NT2/D1 (cell line): Measurements from ENCODE around the gene BEST2.
"Not testable (repeated sequence)": the region's sequence is repeated elsewhere in the genome, so short reads cannot be mapped to it uniquely, and the experiment has no call there.

Experiments used
- DNase-seq: peaks from one replicate; pipeline ENCODE4 v3.0.0-alpha.2; 2011; ENCODE audit warnings: low read depth, low spot score
- H3K27me3 ChIP-seq: 2 replicates; pipeline ENCODE4 v1.6.0; 2011; ENCODE audit warnings: mild to moderate bottlenecking; ENCODE audit not compliant: insufficient read length, insufficient read depth
- H3K36me3 ChIP-seq: 2 replicates; pipeline ENCODE4 v1.6.1; 2011; ENCODE audit warnings: mild to moderate bottlenecking, low read length, mixed read lengths; ENCODE audit not compliant: insufficient read depth, insufficient read length
- H3K4me1 ChIP-seq: 2 replicates; pipeline ENCODE4 v1.5.1; 2011; ENCODE audit not compliant: insufficient read depth, insufficient read length
- H3K4me3 ChIP-seq: 2 replicates; pipeline ENCODE4 v1.5.1; 2011; ENCODE audit warnings: low read depth; ENCODE audit not compliant: insufficient read length
- H3K9ac ChIP-seq: 2 replicates; pipeline ENCODE4 v1.6.0; 2011; ENCODE audit warnings: low read depth; ENCODE audit not compliant: insufficient read length
- H3K9me3 ChIP-seq: 2 replicates; pipeline ENCODE4 v1.5.1; 2011; ENCODE audit warnings: mild to moderate bottlenecking, low read length; ENCODE audit not compliant: insufficient read depth
- SUZ12 ChIP-seq: IDR thresholded peaks from 2 replicates; pipeline ENCODE4 v1.6.1; 2011; ENCODE audit not compliant: insufficient read length, insufficient read depth; ENCODE audit errors: extremely low read depth
- YY1 ChIP-seq: IDR thresholded peaks from 2 replicates; pipeline ENCODE4 v1.6.1; 2011; ENCODE audit not compliant: insufficient read length, insufficient read depth
- ZNF274 ChIP-seq: IDR thresholded peaks from 2 replicates; pipeline ENCODE4 v1.6.1; 2011; ENCODE audit warnings: mild to moderate bottlenecking, low read depth, low read length

BEST2 gene

DNA sequence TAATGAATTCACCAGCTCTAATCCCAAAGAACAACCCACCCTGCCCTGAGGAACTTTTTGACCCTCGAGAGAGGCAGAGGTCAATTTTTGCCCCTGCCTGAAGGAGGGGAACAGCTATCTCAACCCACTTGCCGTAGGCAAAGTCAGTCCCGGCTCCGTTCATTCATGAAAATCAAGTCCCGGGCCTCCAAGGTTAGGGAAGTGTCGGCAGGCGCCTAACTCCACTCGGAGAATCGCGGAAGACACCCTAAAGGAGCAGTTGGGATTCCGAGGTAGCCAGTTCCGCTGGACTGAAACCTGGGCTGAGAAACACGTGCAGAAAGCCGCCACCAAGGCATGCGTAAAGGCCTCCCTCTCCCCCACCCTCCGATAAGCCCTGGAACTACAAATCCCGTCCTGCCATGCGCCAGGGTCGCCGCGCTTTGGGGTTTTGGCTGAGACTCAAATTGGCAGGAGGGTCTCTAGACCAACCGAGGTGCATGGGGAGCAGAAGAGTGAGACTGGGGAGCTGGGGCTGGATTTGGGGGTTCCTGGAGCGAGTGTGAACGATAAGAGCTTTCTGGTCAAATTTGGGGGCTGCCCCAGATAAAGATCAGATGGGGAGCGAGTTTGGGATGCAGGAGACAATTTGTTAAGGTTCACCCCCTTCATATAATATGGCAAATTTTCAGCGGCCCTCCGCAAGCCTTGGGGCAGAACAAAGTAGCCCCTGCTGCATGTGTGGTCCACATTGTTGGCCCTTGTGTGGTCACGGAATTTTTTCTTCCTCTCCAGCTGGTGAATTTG lies 27.8 kb upstream of the BEST2 start, which contains the start of gene TNPO2:
Gene TNPO2, minus strand, starts transcription at position 292 of the 786 bp plus-strand sequence. CDS start 2,955 bp downstream, outside the sequence.
- peak; percentile 76 for DNase-seq
- Histone ChIP-seq H3K9me3 (no peaks in the 10 kb centered on the region), H3K4me1 (peaks cover 4% of the 10 kb centered on the region), H3K9ac (peak within 1 kb of the TSS; percentile 90), H3K27me3 (no peaks in the 10 kb centered on the region), H3K36me3 (peaks cover 38% of the 10 kb centered on the region), H3K4me3 (peak within 1 kb of the TSS; percentile 80)
- no peak for TF ChIP-seq YY1
- TF ChIP-seq ZNF274 = no peak
- TF ChIP-seq SUZ12 = no peak

DNA sequence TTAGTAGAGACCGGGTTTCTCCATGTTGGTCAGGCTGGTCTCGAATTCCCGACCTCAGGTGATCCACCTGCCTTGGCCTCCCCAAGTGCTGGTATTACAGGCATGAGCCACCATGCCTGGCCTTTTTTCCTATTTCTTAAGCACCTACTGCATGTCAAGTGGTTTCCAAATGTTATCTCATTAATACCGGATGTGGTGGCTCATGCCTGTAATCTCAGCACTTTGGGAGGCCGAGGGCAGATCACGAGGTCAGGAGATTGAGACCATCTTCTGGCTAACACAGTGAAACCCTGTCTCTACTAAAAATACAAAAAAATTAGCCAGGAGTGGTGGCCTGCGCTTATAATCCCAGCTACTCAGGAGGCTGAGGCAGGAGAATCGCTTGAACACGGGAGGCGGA lies 26.0 kb upstream of the BEST2 start:
- not testable (repeated sequence) for DNase-seq, H3K27me3 ChIP-seq, H3K9ac ChIP-seq, H3K9me3 ChIP-seq, H3K4me3 ChIP-seq, H3K4me1 ChIP-seq
- peaks cover 40% of the 10 kb centered on the region for H3K36me3 ChIP-seq

DNA sequence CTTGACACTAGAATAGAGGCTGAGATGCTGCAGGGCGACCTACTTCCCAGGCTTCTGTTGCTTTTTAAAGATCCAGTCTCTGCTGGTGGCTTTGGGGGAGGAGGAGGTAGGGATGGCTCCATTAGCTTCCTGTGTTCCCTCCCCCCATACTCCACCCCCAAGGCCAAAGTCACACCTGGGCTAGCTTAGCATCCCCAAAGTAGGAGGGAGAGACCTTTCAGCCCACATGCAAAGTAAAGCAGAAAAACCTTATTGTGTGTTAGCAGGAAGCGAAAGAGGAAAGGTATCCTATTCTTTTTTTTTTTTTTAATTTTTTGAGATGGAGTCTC lies 24.6 kb upstream of the BEST2 start:
- H3K9ac ChIP-seq = peak overlapping the region; percentile 38
- peaks cover 43% of the 10 kb centered on the region for H3K36me3 ChIP-seq
- H3K27me3 ChIP-seq = no peaks in the 10 kb centered on the region
- no peaks in the 10 kb centered on the region for H3K9me3 ChIP-seq
- no peak overlapping the region for H3K4me3 ChIP-seq
- peaks cover 2% of the 10 kb centered on the region for H3K4me1 ChIP-seq
- no peak for DNase-seq
- TF ChIP-seq YY1 = no peak
- no peak for TF ChIP-seq SUZ12
- TF ChIP-seq ZNF274 = no peak

DNA sequence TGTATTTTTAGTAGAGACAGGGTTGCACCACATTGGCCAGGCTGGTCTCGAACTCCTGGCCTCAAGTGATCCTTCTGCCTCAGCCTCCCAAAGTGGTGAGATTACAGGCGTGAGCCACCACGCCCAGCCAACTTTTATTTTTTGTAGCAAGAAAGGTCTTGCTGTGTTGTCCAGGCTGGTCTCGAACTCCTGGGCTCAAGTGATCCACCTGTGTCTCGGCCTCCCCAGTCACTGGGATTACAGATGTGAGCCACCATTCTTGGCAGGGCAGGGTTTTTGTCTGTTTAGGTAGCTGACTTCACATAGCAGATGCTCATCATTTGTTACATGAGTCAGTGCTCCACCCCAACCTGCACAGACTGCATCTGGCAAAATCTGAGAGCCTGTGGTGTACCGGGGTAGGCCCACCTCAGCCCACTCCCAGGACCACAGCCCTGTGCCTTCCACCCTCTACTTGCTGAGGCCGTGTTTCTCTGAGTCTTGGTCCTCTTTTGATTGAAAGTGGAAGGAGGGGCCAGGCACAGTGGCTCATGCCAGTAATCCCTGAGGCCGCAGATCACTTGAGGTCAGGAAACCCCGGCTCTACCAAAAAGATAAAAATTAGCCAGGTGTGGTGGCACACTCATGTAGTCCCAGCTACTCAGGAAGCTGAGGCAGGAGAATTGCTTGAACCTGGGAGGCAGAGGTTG lies 23.7 kb upstream of the BEST2 start:
- H3K27me3 ChIP-seq = no peaks in the 10 kb centered on the region
- H3K4me3 ChIP-seq = no peak overlapping the region
- H3K9ac ChIP-seq = no peak overlapping the region
- peaks cover 7% of the 10 kb centered on the region for H3K4me1 ChIP-seq
- no peaks in the 10 kb centered on the region for H3K9me3 ChIP-seq
- peaks cover 51% of the 10 kb centered on the region for H3K36me3 ChIP-seq
- TF ChIP-seq SUZ12 (no peak), YY1 (no peak), ZNF274 (no peak)
- DNase-seq = no peak

DNA sequence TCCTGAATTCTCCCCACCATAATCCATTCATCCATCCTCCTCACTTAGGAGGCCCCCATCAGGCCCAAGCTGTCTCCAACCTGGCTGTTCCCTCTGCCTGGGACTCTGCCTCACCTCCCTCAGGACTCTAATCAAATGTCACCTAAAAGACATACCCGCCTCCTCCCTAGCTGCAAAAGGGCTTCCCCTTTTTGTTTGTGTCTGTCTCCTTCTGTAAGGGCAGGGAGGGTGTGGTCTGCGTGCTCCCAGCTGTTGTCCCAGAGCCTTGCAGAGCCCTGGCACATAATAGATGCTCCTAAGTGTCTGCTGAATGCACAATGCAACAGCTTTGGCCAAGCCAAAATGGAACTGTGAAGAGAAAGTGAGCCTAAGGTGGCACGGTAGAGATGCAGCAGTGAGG lies 21.5 kb upstream of the BEST2 start:
- H3K9me3 ChIP-seq = no peaks in the 10 kb centered on the region
- no peak for TF ChIP-seq ZNF274
- TF ChIP-seq SUZ12 = no peak
- no peak for TF ChIP-seq YY1
- no peak overlapping the region for H3K4me3 ChIP-seq
- H3K4me1 ChIP-seq = peaks cover 7% of the 10 kb centered on the region
- no peak overlapping the region for H3K9ac ChIP-seq
- peaks cover 55% of the 10 kb centered on the region for H3K36me3 ChIP-seq
- DNase-seq = no peak
- H3K27me3 ChIP-seq = no peaks in the 10 kb centered on the region

DNA sequence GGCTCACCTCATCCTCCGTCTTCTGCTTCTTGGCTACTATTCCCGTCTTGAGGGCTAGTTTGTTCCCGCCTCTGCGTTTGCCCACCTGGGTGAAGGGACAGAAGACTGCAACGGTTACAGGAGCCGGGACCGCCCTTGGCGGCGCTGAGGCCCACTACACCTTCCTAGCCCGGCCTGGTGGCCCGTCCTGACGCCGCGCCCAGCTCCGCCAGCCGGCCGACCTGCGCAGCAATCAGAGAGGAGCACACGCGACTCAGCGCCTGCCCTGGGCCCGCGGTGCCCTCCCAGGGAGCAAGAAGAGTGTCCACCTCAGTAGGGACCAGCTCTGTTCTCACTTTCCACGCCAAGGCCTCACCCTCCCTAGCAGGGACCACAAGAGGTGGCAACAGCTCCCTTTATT lies 20.3 kb upstream of the BEST2 start:
- no peak for DNase-seq
- no peak for TF ChIP-seq YY1
- no peak for TF ChIP-seq ZNF274
- no peak for TF ChIP-seq SUZ12
- H3K4me3 ChIP-seq = no peak overlapping the region
- peaks cover 55% of the 10 kb centered on the region for H3K36me3 ChIP-seq
- no peaks in the 10 kb centered on the region for H3K9me3 ChIP-seq
- no peaks in the 10 kb centered on the region for H3K27me3 ChIP-seq
- H3K4me1 ChIP-seq = peaks cover 9% of the 10 kb centered on the region
- H3K9ac ChIP-seq = no peak overlapping the region

DNA sequence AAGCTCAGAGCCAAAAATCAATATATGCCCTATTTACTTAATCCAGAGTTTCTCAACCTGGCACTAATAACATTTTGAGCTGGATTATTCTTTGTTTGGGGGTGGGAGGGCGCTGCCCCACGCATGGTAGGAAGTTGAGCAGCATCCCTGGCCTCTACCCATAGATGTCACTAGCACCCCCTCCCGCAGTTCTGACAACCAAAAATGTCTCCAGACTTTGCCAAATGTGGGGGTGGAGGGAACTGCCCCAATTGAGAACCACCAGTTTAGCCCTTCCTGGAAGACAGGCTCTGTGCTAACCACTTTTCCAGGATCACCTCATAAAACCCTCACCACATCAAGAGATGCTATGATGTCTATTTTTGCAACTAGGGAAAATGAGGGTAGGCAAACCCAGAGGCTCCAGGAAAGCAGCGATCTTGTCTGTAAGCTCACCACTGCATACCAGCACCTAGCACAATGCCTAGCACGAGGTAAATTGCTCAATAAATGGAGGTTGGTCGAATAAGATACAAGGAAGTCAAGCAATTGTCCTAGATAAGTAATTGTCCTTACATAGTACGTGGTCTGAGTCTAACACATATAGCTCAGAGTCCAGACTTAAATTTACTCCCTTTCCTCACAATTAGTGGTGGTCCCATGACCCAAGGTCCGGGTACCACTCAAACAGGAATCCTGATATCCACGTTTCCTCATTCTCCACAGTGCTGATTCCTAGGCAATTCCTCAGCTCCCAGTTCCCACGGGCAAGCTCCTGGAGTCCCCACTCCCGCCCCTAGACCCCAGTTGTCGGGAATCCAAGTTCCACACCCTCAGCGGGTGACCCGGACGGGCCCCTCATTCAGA lies 18.0 kb upstream of the BEST2 start:
- Histone ChIP-seq H3K9ac (peak overlapping the region; percentile 91), H3K27me3 (no peaks in the 10 kb centered on the region), H3K4me3 (peak overlapping the region; percentile 81), H3K9me3 (no peaks in the 10 kb centered on the region), H3K36me3 (peaks cover 49% of the 10 kb centered on the region), H3K4me1 (peaks cover 9% of the 10 kb centered on the region)
- TF ChIP-seq SUZ12 = no peak
- TF ChIP-seq ZNF274 = no peak
- TF ChIP-seq YY1 = no peak
- DNase-seq = no peak
